NCI-H2227 treated with DMSO at 0.1 percent for 48 hours (cell line): Measurements from ENCODE around the gene CD81.
A peak's percentile ranks its signal among the peaks of the same experiment; 100 is the strongest.

Experiments used
- DNase-seq: peaks from one replicate; lab custom pipeline; 2025; lab: John Stamatoyannopoulos, UW

The CD81 gene

DNA sequence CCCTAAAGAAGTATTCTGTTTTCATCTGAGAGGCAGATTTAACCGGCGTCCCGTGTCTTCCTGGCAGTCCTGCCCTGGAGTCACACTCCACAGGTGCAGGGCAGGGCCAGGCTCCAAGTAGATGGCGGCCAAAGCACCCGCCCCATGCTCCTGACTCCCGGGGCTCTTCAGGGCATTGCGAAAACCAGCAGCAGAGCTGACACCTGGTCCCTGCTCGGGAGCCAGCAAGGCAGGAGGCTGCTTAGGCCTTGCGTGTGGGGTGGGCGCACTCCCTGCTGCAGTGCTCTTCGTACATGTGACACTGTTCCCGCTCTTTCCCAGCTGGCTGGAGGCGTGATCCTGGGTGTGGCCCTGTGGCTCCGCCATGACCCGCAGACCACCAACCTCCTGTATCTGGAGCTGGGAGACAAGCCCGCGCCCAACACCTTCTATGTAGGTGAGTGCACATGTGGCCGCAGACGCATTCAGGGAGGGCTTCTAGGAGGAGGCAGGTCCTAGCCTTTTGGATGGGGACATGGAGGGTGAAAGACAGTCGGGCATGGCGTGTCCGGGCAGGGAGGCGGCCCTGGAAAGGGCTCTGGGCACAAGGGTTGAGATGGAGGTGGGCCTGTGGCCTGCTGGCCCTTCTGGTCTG is 13.1 kb downstream of the CD81 start:
- no peak for DNase-seq

DNA sequence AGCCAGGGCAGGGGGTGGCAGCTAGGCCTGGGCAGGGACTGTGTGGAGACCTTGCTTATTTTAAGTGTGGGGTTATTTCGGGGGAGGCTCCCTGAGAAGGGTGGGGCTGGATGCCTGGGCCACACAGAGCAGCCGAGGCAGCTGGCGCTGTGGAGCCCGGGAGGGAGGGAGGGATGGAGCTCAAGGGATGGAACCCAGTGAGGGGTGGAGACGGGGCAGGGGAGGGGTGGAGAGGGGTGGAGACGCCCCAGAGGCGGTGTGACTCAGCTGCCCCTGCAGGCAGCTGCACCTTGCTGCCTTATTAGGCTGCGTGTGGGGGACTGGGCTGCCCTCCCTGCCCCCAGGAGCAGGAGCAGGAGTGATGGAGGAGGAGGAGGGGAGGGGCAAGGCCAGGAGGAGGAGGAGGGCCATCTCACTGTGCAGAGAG is 13.6 kb downstream of the CD81 start:
- peak; percentile 34 for DNase-seq

DNA sequence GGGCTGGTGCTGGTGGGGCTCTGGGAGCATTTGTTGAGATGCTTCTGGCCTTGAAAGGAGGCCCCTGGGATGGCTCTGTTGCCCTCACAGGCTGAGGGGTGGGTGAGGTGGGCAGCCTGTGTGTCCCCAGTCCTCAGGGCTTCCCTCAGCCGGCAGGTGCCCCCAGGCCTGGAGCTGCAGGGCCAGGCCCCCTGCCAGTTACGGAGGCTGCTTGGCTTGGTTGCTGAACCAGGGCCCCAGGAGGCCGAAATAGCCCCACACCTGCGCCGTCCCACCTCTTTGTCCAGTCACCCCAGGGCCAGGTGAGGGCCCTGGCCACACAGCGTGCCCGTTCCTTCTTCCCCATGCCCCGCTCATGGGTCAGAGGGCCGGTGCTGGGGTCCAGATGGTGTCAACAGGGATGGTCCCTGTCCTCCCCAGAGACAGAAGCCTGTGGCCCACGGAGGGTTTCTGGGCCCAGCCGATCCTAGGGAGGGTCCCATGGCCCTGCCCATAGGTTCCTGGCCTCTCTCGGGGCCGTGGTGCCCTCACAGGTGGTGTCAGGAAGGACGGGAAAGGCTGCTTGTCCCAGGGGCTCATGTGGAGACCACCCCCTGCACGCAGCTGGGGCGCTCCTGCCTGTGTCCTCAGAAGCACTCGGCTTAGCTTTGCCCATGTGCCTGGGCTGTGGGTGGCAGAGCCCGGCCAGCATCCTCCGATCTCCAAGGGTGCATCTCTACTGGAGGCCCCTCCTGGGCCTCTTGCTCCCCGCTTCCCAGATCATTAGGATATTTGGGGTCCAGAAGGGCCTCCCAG is 14.3 kb downstream of the CD81 start:
- no peak for DNase-seq

- DNase-seq, result no peak
Measured at GRCh38 chr11:2392241-2392959, 15.3 kb downstream of the CD81 start.

DNA sequence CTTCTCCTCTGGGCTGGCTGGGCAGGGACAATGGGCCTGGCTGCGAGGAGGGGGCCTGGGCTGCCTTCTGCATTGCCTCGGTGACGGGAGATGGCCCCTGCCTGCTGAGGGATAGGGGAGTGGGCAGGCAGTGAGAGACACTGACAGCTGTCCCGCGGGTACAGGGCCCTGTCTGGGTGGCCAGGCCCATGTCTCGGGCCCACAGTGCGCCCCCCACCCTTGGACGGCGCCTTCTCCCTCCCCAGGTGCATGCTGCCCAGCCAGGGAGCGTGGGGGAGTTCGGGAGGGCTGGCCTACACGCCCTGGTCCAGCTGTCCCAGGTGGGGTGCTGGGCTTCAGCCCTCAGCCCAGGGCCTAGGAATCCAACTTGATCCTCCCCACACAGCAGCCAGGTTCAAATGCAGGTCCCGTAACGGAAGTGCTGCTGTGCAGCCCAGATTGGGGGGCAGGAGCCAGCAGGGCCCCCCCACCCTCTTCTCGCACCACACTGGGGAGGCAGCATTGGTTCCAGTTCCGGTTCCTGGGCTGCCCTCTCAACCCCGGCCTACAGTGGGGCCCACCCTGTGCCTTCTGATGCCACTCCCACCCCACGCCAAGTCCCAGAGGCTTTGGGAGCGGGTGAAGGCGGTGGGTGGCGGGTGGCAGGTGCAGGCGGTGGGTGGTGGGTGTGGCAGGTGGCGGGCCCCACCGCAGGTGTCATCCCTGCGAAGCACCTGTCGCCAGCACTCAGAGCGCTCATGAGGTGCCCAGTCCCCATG is 16.2 kb downstream of the CD81 start:
- DNase-seq, result no peak

DNA sequence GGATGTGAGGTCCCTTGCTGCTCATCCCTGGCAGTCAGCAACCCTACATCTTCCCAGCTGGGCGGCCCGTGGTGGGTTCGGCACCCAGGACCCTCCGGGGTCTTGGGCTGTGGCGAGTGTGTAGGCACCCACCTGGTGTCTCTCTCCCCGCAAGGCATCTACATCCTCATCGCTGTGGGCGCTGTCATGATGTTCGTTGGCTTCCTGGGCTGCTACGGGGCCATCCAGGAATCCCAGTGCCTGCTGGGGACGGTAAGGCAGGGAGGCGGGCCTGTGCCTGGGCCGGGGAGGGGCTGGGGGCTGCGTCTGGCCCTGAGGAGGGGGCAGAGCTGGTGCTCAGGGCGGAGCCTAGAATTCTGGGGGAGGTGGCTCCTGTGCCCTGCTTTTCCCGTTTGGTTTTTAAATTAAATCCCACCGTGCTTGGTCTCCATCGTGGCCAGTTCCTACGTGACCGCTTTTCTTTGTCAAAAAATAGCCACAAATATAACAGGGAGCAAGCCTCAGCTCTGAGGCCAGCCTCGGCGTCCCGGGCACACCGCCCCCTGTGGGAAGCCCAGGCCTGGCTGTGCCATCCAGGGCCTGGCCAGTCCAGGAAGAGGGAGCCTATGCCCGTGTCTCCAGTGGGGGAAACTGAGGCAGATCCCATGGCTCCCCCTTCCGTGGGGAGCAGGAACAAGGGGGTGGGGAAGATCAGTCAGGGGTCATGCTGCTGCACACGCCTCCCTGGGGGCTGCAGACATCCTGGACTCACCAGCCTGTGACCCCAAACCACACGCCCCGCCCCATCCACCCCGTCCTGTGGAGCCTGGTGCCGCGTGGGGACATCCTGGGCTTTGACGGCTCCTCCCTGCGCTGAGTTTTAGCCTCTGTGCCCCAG is 17.1 kb downstream of the CD81 start:
- DNase-seq, result no peak

DNA sequence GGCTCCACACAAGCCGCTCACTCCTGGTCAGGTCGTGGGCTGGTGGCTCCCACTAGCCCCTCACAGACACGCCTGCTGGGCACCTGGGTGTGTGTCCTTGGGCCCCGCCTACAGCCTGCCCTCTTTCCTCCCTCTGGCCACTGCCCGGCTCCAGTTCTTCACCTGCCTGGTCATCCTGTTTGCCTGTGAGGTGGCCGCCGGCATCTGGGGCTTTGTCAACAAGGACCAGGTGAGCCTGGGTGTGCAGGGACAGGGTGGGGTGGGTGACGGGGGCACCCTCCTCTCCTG is 17.7 kb downstream of the CD81 start:
- no peak for DNase-seq

- DNase-seq, result no peak
Measured at GRCh38 chr11:2395211-2395730, 18.2 kb downstream of the CD81 start.

- no peak for DNase-seq
Measured at GRCh38 chr11:2395856-2396255, 18.7 kb downstream of the CD81 start.

- no peak for DNase-seq
Measured at GRCh38 chr11:2396471-2396870, 19.4 kb downstream of the CD81 start.

DNA sequence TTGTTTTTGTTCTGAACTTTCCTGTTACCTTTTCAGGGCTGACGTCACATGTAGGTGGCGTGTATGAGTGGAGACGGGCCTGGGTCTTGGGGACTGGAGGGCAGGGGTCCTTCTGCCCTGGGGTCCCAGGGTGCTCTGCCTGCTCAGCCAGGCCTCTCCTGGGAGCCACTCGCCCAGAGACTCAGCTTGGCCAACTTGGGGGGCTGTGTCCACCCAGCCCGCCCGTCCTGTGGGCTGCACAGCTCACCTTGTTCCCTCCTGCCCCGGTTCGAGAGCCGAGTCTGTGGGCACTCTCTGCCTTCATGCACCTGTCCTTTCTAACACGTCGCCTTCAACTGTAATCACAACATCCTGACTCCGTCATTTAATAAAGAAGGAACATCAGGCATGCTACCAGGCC is 19.9 kb downstream of the CD81 start:
- no peak for DNase-seq

GRCh38 chr11:2398664-2399355 is 21.7 kb downstream of the CD81 start:
- DNase-seq, result peak; percentile 45

DNA sequence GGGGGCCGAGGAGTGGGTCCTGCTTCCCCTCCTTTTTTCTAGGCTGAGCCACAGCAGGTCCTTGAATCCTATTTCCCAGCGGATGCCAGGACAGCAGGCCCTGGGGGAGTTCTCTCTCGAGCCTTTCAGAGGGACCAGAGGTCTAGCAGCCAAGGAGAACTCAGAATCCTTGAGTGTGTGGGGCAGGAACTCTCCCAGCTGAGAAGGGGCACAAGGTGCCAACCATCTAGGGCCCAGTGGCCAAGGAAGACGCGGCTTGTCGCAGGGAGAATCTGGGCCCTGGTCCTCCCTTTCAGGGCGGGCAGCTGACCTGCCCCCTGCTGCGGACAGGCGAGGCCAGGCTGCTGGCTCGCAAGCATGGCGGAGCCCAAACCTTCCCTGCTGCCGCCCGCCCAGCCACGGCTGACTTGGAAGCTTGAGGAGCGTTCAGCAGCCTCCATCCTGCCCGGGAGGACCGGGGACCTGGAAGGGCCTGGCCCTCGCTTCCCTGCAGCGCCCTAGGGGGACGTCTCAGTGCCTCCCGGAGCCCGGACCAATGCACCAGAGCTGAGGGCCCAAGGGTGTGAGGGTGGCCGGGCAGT is 22.5 kb downstream of the CD81 start:
- no peak for DNase-seq

- DNase-seq, result peak; percentile 100
Measured at GRCh38 chr11:2400069-2400761, 23.1 kb downstream of the CD81 start, which contains the start of gene TSSC4. TSS of gene TSSC4 (plus strand) at chr11:2400750. CDS start at chr11:2402634, 1,884 bp downstream.

DNA sequence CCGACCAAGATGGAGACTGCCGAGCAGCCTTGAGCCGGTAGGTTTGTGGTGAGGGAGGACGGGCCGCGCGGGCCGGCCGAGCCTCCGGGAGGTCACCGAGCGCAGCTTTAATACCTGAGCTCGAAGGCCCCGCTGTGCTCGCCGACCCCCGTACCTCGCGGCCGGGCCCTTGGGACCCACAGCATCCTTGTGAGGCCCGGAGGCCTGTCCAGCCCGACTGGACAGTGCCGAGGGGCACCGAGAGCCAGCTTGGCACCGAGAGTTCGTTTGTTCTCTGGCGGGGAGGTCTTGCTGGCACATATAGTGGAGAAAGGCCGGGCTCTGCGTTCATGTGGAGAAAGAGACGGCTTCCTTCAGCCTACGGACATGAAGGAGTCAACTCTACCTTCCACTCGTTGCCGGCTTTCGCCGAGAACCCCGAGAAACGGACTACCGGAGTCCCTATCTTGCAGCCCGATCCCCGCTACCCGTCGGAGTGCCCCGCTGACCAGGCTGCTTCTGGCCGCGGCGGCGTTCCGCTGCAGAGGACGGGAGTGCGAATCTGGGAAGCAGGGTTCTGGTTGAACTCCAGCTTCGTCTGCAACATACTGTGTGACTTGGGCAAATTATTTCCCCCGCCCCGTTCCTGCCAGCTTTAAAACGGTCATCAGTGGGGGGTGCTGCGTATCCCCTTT is 23.8 kb downstream of the CD81 start:
- no peak for DNase-seq

DNA sequence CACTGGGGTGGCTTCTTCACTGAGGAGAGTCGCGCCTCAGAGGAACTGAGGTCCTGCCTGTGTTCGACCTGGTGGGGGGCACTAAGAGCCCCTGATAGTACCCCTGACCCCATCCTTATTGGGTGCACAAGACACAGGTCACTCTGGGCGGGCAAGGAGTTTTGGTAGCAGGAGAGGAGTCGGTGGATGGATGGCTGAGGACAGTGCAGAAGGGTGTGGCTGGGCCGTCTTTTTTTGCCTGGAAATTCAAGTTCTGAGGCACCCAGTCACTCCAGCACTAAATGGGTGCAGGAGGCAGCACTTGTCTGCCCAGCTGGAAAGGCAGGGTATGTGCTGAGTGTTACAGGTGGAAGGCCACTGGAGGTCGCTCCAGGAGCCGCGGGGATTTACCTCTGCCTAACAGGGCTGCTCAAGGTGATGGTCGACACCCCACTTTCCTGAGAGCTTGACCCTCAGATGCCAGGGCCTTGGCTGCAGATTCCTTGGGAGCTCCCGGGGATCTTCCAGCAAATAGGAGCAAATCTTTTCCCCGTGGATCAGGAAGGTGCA is 24.4 kb downstream of the CD81 start:
- no peak for DNase-seq

DNA sequence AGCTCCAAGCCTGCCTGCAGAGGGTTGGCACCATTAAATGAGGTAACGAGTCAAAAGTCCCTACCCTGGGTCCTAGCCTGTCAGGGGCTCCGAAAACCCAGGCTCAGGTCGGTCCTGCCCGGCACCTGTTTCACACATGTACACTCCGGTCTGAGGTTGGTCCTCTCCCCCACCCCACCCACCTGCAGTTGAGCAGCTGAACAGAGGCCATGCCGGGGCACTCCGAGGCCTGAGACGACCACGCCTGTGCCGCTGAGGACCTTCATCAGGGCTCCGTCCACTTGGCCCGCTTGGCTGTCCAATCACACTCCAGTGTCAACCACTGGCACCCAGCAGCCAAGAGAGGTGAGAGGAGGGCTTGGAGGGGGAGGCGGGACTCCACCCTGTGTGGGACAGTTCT is 25.0 kb downstream of the CD81 start:
- DNase-seq, result no peak

DNA sequence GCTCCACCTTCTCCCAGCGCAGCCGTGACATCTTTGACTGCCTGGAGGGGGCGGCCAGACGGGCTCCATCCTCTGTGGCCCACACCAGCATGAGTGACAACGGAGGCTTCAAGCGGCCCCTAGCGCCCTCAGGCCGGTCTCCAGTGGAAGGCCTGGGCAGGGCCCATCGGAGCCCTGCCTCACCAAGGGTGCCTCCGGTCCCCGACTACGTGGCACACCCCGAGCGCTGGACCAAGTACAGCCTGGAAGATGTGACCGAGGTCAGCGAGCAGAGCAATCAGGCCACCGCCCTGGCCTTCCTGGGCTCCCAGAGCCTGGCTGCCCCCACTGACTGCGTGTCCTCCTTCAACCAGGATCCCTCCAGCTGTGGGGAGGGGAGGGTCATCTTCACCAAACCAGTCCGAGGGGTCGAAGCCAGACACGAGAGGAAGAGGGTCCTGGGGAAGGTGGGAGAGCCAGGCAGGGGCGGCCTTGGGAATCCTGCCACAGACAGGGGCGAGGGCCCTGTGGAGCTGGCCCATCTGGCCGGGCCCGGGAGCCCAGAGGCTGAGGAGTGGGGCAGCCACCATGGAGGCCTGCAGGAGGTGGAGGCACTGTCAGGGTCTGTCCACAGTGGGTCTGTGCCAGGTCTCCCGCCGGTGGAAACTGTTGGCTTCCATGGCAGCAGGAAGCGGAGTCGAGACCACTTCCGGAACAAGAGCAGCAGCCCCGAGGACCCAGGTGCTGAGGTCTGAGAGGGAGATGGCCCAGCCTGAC is 26.0 kb downstream of the CD81 start:
- no peak for DNase-seq
